DMS79 treated with DMSO at 0.1 percent for 48 hours (cell line): Measurements from ENCODE around the gene NOBOX.
"Not testable (repeated sequence)": the region's sequence is repeated elsewhere in the genome, so short reads cannot be mapped to it uniquely, and the experiment has no call there.

Experiments
- DNase-seq: peaks from one replicate; lab custom pipeline; 2025; lab: John Stamatoyannopoulos, UW

Gene NOBOX

DNA sequence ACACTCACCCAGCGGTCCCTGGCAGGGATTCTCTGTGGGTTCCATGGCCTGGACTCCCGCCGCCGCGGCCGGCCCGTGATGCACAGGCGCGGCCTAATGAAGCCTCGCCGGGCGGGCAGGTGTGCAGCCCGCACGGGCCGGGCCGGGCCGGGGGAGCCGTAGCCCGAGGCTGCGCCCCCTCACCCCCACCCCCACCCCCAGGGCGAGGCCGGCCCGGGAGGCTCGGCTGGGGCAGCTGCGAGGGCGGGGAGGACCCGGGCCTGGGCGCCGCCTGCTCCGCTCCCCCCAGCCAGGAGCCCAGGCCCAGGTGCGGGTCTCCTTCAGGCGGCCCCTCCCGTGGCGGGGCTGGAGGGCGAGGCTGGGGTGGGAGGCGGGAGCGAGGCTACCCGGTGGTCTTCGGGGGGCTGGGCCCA lies at the start of gene NOBOX:
Gene NOBOX, minus strand, starts transcription at position 45 of the 413 bp plus-strand sequence.
- no peak for DNase-seq

DNA sequence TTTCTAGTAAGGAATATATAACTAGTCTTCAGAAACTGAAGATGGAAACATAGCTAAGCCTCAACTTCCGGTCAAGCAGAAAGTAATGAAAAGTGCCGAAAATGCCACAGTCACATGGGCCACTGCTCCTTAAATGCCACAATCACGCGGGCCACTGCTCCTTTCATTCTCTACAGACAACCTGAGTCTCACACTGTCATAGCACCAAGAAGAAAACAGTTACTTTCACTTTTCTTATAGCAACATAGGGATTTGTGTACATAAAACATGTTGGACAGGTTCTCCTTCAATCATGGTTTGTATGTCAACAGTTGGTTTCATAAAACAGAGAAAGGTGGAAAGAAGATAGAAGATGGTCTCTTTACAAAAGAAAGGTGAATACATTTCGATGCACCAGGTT lies 48.6 kb upstream of the NOBOX start:
- no peak for DNase-seq

DNA sequence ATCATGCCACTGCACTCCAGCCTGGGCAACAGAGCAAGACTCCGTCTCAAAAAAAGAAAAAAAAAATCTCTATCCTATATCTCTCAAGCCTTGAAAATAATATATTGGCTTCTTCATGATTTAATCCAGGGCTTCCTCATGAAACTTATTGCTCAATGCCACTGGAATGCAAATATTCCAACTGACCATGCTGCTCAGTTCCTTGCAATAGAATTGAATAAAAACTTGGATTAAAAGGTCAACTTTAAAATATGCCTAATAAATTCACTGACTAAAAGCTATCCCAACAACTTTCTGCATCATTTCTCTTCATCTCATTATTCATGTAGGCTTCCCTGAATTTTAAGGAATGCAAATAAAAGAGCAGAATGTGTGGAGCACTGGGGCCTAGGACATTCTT lies 42.1 kb upstream of the NOBOX start:
- no peak for DNase-seq

DNA sequence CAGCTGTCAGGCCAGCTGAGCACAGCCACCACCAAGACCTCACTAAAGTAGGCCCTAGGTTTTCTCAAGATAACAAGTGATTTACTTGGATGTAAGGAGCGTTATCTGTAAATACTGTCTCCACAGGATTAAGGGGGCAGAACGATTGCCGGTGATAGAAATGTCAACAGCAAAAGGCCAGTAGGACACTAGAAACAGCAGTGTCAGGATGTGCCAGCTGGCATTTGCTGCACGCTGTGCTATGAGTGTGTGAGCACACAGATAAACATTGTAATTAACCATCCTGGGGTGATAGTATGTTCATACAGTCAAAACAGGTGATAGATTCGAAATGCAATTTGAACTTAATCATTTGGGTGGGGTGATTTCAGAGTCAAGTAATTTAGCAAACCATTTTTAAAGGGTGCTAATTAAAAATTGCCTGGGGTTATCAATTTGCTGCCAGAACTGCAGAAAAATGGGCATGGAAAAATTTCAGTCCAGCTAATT lies 36.3 kb upstream of the NOBOX start:
- no peak for DNase-seq

DNA sequence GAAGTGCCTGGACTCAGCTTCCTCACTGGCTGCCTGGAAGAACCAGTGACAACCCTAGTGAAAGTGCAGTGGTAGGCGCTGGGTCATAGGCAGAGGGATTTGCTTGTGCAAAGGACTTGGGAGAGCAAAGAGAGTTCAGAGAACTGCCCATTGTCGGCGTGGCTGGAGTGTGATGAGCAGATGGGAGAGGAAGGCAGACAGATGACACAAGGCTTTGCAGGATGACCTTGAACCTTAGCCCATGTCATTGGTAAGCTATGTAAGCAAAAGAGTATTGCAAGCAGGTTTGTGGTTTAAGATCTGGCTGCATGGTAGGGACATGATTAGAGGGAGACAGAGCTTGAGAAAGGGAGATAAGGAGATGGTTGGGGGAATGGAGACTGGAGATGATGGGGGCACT lies 35.3 kb upstream of the NOBOX start:
- DNase-seq: no peak

DNA sequence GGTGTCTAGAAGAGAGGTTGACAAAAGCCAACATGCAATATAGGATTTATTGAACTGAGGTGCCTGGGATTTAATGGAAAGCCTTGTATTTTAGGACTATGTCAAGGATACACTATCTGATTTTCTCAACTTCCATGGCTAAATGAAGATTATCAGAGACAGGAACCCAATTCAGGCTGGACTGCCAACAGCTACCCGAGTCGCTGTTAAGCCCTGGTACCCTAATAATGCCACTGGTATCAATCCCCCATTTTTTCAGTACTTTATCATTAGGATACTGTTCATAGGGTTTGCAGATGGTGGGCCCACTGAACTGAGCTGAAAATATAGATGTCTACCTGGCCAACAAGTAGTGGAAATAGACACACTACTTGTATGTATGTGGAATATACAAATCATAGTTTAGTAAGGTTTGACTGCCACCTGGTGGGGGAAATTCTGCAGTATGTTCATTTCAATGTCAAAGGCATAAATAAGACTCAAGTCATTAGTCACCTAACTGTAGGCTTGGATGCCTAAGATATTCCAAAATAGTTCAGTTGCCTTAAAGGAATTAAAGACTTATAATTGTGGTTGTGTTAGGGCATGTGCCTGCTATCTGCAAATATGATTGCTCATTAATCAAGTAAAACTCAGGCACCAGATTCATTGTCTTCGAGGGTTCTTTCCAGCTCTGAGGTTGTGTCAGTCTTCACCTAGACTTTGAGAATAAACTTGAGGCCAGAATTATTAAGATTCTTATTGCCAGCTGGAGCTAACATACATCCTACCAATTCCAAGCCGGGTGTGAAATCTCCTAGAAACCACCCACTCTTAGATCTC lies 34.1 kb upstream of the NOBOX start:
- peak; percentile 22 for DNase-seq

GRCh38 chr7:144436500-144436899 lies 33.0 kb upstream of the NOBOX start:
- no peak for DNase-seq

DNA sequence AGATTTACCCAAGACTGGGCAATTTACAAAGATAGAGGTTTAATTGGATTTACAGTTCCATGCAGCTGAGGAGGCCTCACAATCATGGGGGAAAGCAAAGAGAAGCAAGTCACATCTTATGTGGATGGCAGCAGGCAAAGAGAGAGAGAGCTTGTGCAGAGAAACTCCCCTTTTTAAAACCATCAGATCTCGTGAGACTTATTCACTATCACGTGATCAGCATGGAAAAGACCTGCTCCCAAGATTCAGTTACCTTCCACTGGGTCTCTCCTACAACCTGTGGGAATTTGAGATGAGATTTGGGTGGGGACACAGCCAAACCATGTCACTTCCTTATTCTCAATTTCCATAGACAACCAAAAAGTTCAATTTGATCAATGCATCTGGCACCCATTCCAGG lies 24.9 kb upstream of the NOBOX start:
- no peak for DNase-seq

DNA sequence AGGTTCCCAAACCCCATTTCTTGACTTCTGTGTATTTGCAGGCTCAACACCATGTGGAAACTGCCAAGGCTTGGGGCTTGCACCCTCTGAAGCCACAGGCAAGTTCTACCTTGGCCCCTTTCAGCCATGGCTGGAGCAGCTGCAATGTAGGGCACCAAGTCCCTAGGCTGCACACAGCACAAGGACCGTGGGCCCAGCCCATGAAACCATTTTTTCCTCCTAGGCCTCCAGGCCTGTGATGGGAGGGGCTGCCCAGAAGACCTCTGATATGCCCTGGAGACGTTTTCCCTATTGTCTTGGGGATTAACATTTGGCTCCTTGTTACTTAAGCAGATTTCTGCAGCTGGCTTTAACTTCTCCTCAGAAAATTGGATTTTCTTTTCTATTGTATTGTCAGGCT lies 24.0 kb upstream of the NOBOX start:
- not testable (repeated sequence) for DNase-seq

DNA sequence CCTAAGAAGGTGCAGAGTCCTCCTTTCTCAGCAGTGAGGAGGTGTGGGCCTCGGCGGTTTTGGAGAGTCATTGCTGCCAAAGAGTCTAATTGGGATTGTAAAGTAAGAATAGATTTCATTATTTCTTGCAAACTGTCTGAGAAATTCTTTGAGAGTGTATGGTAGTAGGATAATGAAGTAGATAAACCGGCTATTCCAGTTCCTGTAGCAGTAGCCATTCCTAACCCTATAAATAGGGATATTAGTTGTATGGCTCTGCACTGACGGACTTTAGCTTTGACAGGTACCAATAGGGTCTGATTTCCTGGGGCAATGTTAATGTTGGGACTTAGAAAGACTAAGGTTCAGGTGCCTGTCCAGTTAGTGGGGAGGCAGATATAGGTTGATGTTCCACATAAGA lies 15.4 kb upstream of the NOBOX start:
- DNase-seq: not testable (repeated sequence)

DNA sequence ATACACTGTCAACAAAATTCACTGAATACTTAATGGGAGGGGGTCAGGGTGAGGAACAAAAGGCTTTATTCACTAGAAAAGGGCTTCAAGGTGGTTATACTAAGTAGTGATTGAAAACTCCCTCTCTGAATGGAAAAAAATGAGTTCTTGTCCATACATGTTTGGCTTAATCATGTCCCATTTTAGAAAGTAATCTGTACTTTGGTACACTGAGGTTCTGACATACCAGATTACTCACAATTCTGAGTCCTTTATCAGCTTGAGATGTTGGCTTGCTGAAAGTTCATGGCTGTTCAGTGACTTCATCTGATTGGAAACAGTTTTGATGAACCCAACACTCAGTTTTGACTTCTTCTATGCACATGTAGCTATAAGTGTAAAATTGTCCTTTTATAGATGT lies 12.8 kb upstream of the NOBOX start:
- DNase-seq: no peak

GRCh38 chr7:144415858-144416257 lies 12.4 kb upstream of the NOBOX start:
- DNase-seq: no peak

GRCh38 chr7:144414815-144415214 lies 11.3 kb upstream of the NOBOX start:
- DNase-seq: no peak

- DNase-seq: no peak
Measured at GRCh38 chr7:144410441-144410840, 6.9 kb upstream of the NOBOX start.

GRCh38 chr7:144408121-144408520 lies 4.6 kb upstream of the NOBOX start:
- no peak for DNase-seq

- peak; percentile 14 for DNase-seq
Measured at GRCh38 chr7:144407266-144407931, 3.9 kb upstream of the NOBOX start.

GRCh38 chr7:144404946-144405345 lies 1.5 kb upstream of the NOBOX start:
- DNase-seq: no peak

- DNase-seq: no peak
Measured at GRCh38 chr7:144403102-144403501, 391 bp downstream of the NOBOX start.

DNA sequence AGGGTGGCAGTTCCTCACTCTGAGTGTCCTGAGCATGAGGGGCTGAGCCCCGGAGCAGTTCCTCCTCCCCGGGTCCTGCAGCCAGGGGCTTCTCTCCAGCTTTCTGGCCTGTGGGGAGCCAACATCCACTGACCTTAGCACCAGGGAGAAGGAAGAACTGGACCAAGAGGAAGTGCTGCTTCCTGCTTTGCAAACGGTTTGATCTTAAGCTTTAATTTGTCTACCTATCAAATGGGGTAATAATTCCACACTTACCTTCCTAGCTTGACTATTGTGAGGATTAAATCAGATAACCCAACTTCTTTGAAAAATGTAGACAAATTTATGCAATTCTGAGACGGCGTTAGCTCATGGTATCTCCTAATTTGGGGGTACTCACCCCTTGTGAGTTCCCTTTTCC lies 2.0 kb downstream of the NOBOX start:
- DNase-seq: no peak

DNA sequence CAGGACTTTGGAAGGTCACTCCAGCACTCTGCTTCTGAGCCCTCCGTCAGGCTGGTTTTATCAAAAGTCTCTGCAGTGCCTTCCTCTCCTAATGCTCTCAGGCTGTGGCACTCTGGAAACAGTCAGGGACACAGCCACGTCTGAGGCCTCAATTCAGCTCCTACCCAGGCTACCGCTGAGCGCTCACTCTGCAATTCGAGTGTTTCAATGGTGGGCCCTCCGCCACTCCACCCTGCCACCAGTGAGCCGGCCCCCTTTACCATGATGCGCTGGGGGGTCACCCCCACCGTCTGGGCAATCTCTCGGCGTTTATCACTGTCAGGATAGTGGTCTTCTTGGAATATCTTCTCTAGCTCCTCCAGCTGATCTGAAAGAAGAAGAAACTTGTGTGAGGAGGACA lies 3.5 kb downstream of the NOBOX start:
- DNase-seq: no peak

- no peak for DNase-seq
Measured at GRCh38 chr7:144398911-144399310, 4.6 kb downstream of the NOBOX start.

GRCh38 chr7:144398291-144398690 lies 5.2 kb downstream of the NOBOX start:
- no peak for DNase-seq

GRCh38 chr7:144397086-144397485 lies 6.4 kb downstream of the NOBOX start:
- no peak for DNase-seq
